Glutamatergic neuron (in vitro differentiated cells): ENCODE results near the gene EVI5. TPM values are rescaled to one million over a fixed set of nuclear protein-coding genes. Genes with fewer than 3 reads are reported as not detected.
"Not testable (repeated sequence)": the region's sequence is repeated elsewhere in the genome, so short reads cannot be mapped to it uniquely, and the experiment has no call there.

Experiments
- DNase-seq: peaks from one replicate; pipeline ENCODE4 v3.0.0; 2022
- H3K27ac Mint-ChIP-seq: one replicate; pipeline ENCODE4 v1.8.0; 2020; ENCODE audit warnings: mild to moderate bottlenecking, mixed read lengths, inconsistent platforms; ENCODE audit not compliant: unreplicated experiment
- H3K27me3 Mint-ChIP-seq: one replicate; pipeline ENCODE4 v1.8.0; 2020; ENCODE audit warnings: mild to moderate bottlenecking, moderate library complexity, mixed read lengths, inconsistent platforms; ENCODE audit not compliant: unreplicated experiment
- H3K36me3 Mint-ChIP-seq: one replicate; pipeline ENCODE4 v1.8.0; 2020; ENCODE audit warnings: mild to moderate bottlenecking, mixed read lengths, inconsistent platforms; ENCODE audit not compliant: unreplicated experiment
- H3K4me1 Mint-ChIP-seq: one replicate; pipeline ENCODE4 v1.8.0; 2020; ENCODE audit warnings: mild to moderate bottlenecking, low read depth, mixed read lengths, inconsistent platforms; ENCODE audit not compliant: unreplicated experiment
- H3K4me3 Mint-ChIP-seq: one replicate; pipeline ENCODE4 v1.8.0; 2020; ENCODE audit warnings: mild to moderate bottlenecking, mixed read lengths, inconsistent platforms; ENCODE audit not compliant: unreplicated experiment
- H3K9me3 Mint-ChIP-seq: one replicate; pipeline ENCODE4 v1.8.0; 2020; ENCODE audit warnings: mild to moderate bottlenecking, moderate library complexity, mixed read lengths, inconsistent platforms; ENCODE audit not compliant: unreplicated experiment
- total RNA-seq: library from RNA; stranded (reverse); fragmentation: NEBNext Ultra II Directional; extraction: Animal tissue kit (Norgen Biotek cat#: 25700); gene quantifications from one replicate; pipeline ENCODE4 v1.2.1, GENCODE V29; 2021; ENCODE audit not compliant: unreplicated experiment
- TF ChIP-seq, protein P1 (sequence below): fragments of 200-600 bp; sonication (generic); IDR thresholded peaks from one replicate; pipeline ENCODE4 v1.5.0; 2021; ENCODE audit not compliant: partially characterized antibody, unreplicated experiment

Gene EVI5
- total RNA-seq, 1 donor from 2014 or later: 19.5 TPM

DNA sequence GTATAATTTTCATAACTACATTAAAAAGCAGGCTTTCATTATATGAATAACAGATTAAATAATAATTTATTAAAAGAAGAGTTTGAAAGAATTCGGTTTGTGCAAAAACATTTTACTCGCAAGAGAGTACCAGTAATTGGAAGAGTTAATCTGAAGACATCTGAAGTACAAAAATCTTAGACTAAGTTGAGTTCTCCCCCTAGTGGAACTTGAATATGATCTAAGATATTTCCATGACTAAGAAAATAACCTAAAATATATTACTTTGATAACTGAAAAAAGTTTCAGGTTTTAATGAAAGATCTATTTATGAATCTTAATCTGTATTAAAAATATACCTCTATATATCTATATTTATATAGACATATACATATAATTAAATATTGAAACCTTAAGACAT, 185.7 kb downstream of the EVI5 start:
- no peaks in the 10 kb centered on the region for H3K27me3 Mint-ChIP-seq
- DNase-seq: no peak
- TF ChIP-seq, protein P1, sequence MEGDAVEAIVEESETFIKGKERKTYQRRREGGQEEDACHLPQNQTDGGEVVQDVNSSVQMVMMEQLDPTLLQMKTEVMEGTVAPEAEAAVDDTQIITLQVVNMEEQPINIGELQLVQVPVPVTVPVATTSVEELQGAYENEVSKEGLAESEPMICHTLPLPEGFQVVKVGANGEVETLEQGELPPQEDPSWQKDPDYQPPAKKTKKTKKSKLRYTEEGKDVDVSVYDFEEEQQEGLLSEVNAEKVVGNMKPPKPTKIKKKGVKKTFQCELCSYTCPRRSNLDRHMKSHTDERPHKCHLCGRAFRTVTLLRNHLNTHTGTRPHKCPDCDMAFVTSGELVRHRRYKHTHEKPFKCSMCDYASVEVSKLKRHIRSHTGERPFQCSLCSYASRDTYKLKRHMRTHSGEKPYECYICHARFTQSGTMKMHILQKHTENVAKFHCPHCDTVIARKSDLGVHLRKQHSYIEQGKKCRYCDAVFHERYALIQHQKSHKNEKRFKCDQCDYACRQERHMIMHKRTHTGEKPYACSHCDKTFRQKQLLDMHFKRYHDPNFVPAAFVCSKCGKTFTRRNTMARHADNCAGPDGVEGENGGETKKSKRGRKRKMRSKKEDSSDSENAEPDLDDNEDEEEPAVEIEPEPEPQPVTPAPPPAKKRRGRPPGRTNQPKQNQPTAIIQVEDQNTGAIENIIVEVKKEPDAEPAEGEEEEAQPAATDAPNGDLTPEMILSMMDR: peak; percentile 23
- H3K4me3 Mint-ChIP-seq: no peak overlapping the region
- no peaks in the 10 kb centered on the region for H3K36me3 Mint-ChIP-seq
- no peak overlapping the region for H3K27ac Mint-ChIP-seq
- H3K4me1 Mint-ChIP-seq: no peaks in the 10 kb centered on the region
- H3K9me3 Mint-ChIP-seq: no peaks in the 10 kb centered on the region

DNA sequence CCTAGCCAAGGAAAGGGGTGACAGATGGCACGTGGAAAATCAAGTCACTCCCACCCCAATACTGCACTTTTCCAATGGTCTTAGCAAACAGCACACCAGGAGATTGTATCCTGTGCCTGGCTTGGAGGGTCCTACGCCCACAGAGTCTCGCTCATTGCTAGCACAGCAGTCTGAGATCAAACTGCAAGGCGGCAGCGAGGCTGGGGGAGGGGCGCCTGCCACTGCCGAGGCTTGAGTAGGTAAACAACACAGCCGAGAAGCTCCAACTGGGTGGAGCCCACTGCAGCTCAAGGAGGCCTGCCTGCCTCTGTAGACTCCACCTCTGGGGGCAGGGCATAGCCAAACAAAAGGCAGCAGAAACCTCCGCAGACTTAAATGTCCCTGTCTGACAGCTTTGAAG, 195.5 kb downstream of the EVI5 start:
- not testable (repeated sequence) for H3K27me3 Mint-ChIP-seq, H3K27ac Mint-ChIP-seq, H3K4me1 Mint-ChIP-seq, DNase-seq, H3K4me3 Mint-ChIP-seq, H3K9me3 Mint-ChIP-seq
- H3K36me3 Mint-ChIP-seq: peaks cover 12% of the 10 kb centered on the region

DNA sequence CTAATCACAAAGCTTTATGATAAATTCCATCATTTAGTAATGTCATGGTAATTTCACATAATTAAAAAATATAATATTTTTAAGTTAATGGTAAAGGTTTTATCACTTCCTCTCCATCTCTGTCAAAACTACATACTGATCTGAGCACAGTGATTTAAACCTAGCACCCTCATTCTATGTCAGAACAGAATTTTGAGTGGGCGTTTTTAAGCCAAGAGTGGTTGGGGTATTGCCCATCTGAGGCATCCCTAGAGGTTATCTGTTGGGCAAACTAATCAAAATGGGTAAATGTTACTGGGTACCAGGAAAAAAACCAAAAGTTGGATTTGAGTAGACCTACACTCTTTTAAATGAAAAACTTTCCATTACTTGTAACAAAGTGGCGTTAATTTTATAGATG, 197.5 kb downstream of the EVI5 start:
- H3K4me3 Mint-ChIP-seq: no peak overlapping the region
- H3K4me1 Mint-ChIP-seq: no peaks in the 10 kb centered on the region

DNA sequence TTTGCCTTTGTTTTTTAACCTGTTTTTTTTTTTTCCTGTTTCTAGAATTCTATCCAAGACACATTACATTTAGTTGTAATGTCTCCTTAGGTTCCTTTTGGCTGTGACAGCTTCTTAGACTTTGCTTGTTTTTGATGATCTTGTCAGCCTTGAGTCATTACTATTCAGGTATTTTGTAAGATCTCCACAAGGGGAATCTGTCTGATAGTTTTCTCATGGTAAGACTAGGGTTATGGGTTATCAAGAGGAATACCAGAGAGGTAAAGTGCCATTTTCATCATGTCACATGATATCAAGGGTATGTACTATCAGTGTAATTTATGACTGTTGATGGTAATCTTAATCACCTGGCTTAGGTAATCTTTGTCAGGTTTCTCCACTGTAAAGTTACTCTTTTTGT, 199.1 kb downstream of the EVI5 start:
- Mint-ChIP-seq H3K9me3 (no peaks in the 10 kb centered on the region), H3K4me3 (no peak overlapping the region)

More for the DNA sequence above, 197.5 kb downstream of the EVI5 start:
- TF ChIP-seq, protein P1: no peak
- Mint-ChIP-seq H3K9me3 (no peaks in the 10 kb centered on the region), H3K36me3 (peaks cover 12% of the 10 kb centered on the region), H3K27me3 (no peaks in the 10 kb centered on the region), H3K27ac (no peak overlapping the region)
- DNase-seq: no peak

DNA sequence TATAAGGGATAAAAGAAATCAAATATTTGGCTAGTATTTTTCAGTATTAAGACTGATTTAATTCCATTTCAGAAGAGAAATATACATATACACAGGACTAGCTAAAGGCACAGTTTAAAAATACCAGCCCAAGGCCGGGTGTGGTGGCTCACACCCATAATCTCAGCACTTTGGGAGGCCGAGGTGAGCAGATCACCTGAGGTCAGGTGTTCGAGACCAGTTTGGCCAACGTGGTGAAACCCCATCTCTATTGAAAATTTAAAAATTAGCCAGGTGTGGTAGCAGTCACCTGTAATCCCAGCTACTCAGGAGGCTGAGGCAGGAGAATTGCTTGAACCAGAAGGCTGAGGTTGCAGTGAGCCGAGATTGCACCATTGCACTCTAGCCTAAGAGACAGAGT, 200.1 kb downstream of the EVI5 start:
- H3K27ac Mint-ChIP-seq, H3K9me3 Mint-ChIP-seq, H3K27me3 Mint-ChIP-seq, H3K36me3 Mint-ChIP-seq, H3K4me3 Mint-ChIP-seq, H3K4me1 Mint-ChIP-seq, DNase-seq: not testable (repeated sequence)

More for the DNA sequence above, 199.1 kb downstream of the EVI5 start:
- Mint-ChIP-seq H3K36me3 (peaks cover 12% of the 10 kb centered on the region), H3K27ac (no peak overlapping the region), H3K27me3 (no peaks in the 10 kb centered on the region), H3K4me1 (no peaks in the 10 kb centered on the region)
- DNase-seq: no peak
- TF ChIP-seq, protein P1: no peak

DNA sequence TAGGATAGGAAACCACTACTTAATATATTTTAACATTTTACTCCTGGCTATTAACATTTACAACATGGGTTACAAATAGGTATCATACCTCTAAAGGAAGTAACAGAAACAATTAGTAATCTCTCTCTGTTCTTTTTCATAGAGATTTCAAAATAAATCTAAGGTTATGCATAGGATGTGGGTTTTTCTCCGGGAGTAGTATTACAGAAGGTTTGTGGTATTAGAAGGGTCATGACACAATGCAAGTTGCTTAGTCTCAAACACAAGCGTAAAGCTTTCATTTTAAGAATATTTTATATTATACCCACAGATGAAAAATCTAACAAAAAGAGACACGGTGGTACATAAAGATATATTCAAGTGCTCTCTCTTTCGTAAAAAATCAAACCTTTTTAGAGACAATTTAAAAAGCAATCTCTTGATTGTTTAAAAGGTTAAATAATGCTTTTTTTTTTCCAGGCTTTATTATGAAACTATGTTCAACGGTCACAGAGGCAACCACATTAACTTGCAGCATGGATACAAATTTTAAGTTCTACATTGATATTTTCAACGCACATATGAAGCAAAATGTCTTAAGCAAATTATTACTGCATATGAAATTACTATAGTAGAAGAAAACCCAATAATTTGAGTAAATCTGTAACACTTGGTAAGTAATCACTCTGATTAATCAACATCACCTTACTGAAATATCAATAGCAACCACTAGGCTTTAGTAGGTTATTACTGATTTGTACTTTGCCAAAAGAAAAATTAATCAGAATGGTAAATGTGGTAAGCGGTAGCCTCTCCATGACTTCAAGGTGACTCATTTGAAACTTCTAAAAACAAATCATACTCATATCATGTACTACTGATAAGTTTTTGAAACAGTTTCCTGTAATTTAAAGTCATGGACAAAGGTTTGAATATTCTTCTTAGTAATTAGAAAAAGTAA, 200.8 kb downstream of the EVI5 start:
- no peaks in the 10 kb centered on the region for H3K27me3 Mint-ChIP-seq
- no peaks in the 10 kb centered on the region for H3K4me1 Mint-ChIP-seq
- DNase-seq: no peak
- no peak overlapping the region for H3K27ac Mint-ChIP-seq
- H3K4me3 Mint-ChIP-seq: no peak overlapping the region
- no peaks in the 10 kb centered on the region for H3K9me3 Mint-ChIP-seq
- TF ChIP-seq, protein P1: peak; percentile 18
- peaks cover 5% of the 10 kb centered on the region for H3K36me3 Mint-ChIP-seq
